OCI-LY7 (cell line): ENCODE results near the gene MPRIP. TPM values are rescaled to one million over a fixed set of nuclear protein-coding genes. Genes with fewer than 3 reads are reported as not detected.

Experiments
- BruUV-seq: library from RNA; stranded (reverse); fragments of 400-500 nt; replicated peaks from 2 replicates; lab custom pipeline; 2021; lab: Mats Ljungman, UMichigan
- CTCF ChIA-PET: fragments of 300-600 bp; sonication (Branson Sonifier 250); formaldehyde crosslinking; loops from one replicate; lab custom pipeline; 2022; ENCODE audit warnings: antibody characterized with exemption; ENCODE audit not compliant: unreplicated experiment; lab: Charles Lee
- POLR2A ChIA-PET: fragments of 300-600 bp; sonication (Branson Sonifier 250); formaldehyde crosslinking; loops from one replicate; lab custom pipeline; 2022; ENCODE audit warnings: antibody characterized with exemption; lab: Charles Lee
- DNase-seq: peaks from one replicate; pipeline ENCODE4 v3.0.0-alpha.2; 2015; ENCODE audit warnings: low spot score
- H2AFZ ChIP-seq: fragments of 200-600 bp; sonication (generic), shearing (Covaris generic); 2 replicates; pipeline ENCODE4 v1.6.1; 2014; ENCODE audit warnings: mild to moderate bottlenecking, antibody characterized with exemption, low read length, moderate library complexity
- H3K27ac ChIP-seq: fragments of 200-600 bp; sonication (generic); 2 replicates; pipeline ENCODE4 v1.5.1; 2014; ENCODE audit warnings: mixed run types, low read depth, mild to moderate bottlenecking, moderate library complexity, low read length, inconsistent platforms; ENCODE audit not compliant: poor library complexity, severe bottlenecking
- H3K36me3 ChIP-seq: fragments of 200-600 bp; sonication (generic); 2 replicates; pipeline ENCODE4 v1.6.1; 2014; ENCODE audit warnings: mild to moderate bottlenecking, antibody characterized with exemption, low read length, moderate library complexity, mixed read lengths; ENCODE audit not compliant: insufficient read depth
- H3K4me1 ChIP-seq: fragments of 200-600 bp; sonication (generic); 2 replicates; pipeline ENCODE4 v1.5.1; 2014; ENCODE audit warnings: mild to moderate bottlenecking, low read length; ENCODE audit not compliant: insufficient read depth, poor library complexity, severe bottlenecking
- H3K4me2 ChIP-seq: fragments of 200-600 bp; sonication (generic); 2 replicates; pipeline ENCODE4 v1.6.1; 2014; ENCODE audit warnings: mild to moderate bottlenecking, low read length
- H3K4me3 ChIP-seq: fragments of 200-600 bp; sonication (generic); 2 replicates; pipeline ENCODE4 v1.5.1; 2014; ENCODE audit warnings: mild to moderate bottlenecking, low read depth, low read length; ENCODE audit not compliant: poor library complexity, severe bottlenecking
- H3K79me2 ChIP-seq: fragments of 200-600 bp; sonication (generic); 2 replicates; pipeline ENCODE4 v1.6.1; 2016; ENCODE audit warnings: low read depth, mild to moderate bottlenecking, low read length, moderate library complexity, mixed read lengths; ENCODE audit not compliant: insufficient read depth
- H3K9me2 ChIP-seq: fragments of 200-600 bp; sonication (generic); 2 replicates; pipeline ENCODE4 v1.6.1; 2016; ENCODE audit warnings: mild to moderate bottlenecking, low read length, mixed read lengths; ENCODE audit not compliant: insufficient read depth
- H3K9me3 ChIP-seq: fragments of 200-600 bp; sonication (generic); 2 replicates; pipeline ENCODE4 v1.6.1; 2014; ENCODE audit warnings: mild to moderate bottlenecking, mixed run types, low read length, mixed read lengths
- H4K20me1 ChIP-seq: fragments of 200-600 bp; sonication (generic); 2 replicates; pipeline ENCODE4 v1.6.1; 2014; ENCODE audit warnings: mild to moderate bottlenecking, antibody characterized with exemption, low read length, moderate library complexity, mixed read lengths; ENCODE audit not compliant: insufficient read depth
- EZH2phosphoT487 ChIP-seq: fragments of 200-600 bp; sonication (generic); IDR thresholded peaks from 2 replicates; pipeline ENCODE4 v1.6.1; 2018; ENCODE audit warnings: low read depth, borderline replicate concordance, mild to moderate bottlenecking, mixed run types, antibody characterized with exemption, low read length, moderate library complexity, mixed read lengths
- intact Hi-C: fragments of 100-400 bp; cut with micrococcal nuclease; formaldehyde crosslinking; loops from one replicate; pipeline ENCODE4 v1.10.0; 2022; ENCODE audit not compliant: unreplicated experiment
- total RNA-seq, 2 experiments: library from RNA; depleted of rRNA in 1 of 2; stranded (reverse); fragments of >200 nt in 1 of 2; shearing (Covaris generic) in 1 of 2; gene quantifications; 2 replicates each; pipeline ENCODE4 v1.2.3, GENCODE V29; 2014 to 2022
- TF ChIP-seq, protein P1 (sequence below): fragments of 200-600 bp; sonication (generic); conservative IDR thresholded peaks from 2 replicates; pipeline ENCODE4 v1.5.1; 2014; ENCODE audit warnings: mild to moderate bottlenecking, antibody characterized with exemption, low read length, moderate library complexity, mixed read lengths

MPRIP gene
- total RNA-seq, 2 experiments from 2014 or later = 73.3 to 109 TPM

- no peak for DNase-seq
- no peaks in the 10 kb centered on the region for H3K79me2 ChIP-seq
- H2AFZ ChIP-seq = no peak overlapping the region
- no peak overlapping the region for H3K27ac ChIP-seq
- H3K36me3 ChIP-seq = peaks cover 12% of the 10 kb centered on the region; the same call in 1 of the 2 replicates
- POLR2A ChIA-PET = no interaction called here
- H3K4me1 ChIP-seq = no peaks in the 10 kb centered on the region
- CTCF ChIA-PET = no interaction called here
- no peak overlapping the region for H3K4me3 ChIP-seq
- intact Hi-C loops = no loop called here
- no TSS peak for BruUV-seq
- no peaks in the 10 kb centered on the region for H4K20me1 ChIP-seq
- no peaks in the 10 kb centered on the region for H3K9me3 ChIP-seq
- no peak overlapping the region for H3K4me2 ChIP-seq
- no peaks in the 10 kb centered on the region for H3K9me2 ChIP-seq
- TF ChIP-seq EZH2phosphoT487 = no peak
- TF ChIP-seq, protein P1, sequence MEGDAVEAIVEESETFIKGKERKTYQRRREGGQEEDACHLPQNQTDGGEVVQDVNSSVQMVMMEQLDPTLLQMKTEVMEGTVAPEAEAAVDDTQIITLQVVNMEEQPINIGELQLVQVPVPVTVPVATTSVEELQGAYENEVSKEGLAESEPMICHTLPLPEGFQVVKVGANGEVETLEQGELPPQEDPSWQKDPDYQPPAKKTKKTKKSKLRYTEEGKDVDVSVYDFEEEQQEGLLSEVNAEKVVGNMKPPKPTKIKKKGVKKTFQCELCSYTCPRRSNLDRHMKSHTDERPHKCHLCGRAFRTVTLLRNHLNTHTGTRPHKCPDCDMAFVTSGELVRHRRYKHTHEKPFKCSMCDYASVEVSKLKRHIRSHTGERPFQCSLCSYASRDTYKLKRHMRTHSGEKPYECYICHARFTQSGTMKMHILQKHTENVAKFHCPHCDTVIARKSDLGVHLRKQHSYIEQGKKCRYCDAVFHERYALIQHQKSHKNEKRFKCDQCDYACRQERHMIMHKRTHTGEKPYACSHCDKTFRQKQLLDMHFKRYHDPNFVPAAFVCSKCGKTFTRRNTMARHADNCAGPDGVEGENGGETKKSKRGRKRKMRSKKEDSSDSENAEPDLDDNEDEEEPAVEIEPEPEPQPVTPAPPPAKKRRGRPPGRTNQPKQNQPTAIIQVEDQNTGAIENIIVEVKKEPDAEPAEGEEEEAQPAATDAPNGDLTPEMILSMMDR = no peak
Measured at GRCh38 chr17:17152385-17152784, 110.1 kb downstream of the MPRIP start.

DNA sequence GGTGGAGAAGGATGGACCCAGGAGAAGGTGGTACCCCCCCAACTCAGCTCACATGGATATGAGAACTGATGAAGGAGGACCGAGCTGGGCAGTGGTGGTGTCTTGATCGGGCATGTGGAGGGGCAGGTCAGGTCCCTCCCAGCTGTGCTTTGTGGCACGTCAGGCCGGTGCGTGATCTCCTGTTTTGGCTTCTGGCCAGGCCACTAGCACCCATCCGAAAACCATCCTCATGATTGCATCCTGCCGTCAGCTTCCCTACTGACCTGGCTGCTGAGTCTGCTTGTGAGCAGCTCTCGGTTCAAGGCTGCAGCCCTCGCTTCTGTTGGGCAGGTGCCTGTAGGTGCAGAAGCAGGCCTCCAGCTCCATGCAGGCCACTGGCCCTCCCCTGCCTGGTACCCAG lies 110.8 kb downstream of the MPRIP start:
- POLR2A ChIA-PET = no interaction called here
- Histone ChIP-seq H3K4me3 (no peak overlapping the region), H4K20me1 (no peaks in the 10 kb centered on the region), H3K27ac (no peak overlapping the region), H3K36me3 (peaks cover 12% of the 10 kb centered on the region; the same call in 1 of the 2 replicates), H3K79me2 (no peaks in the 10 kb centered on the region), H3K4me1 (no peaks in the 10 kb centered on the region), H3K4me2 (no peak overlapping the region), H2AFZ (no peak overlapping the region), H3K9me3 (no peaks in the 10 kb centered on the region), H3K9me2 (no peaks in the 10 kb centered on the region)
- intact Hi-C loops = no loop called here
- TF ChIP-seq, protein P1 = no peak
- no peak for TF ChIP-seq EZH2phosphoT487
- CTCF ChIA-PET = no interaction called here
- no TSS peak for BruUV-seq
- no peak for DNase-seq

GRCh38 chr17:17153709-17154108 lies 111.5 kb downstream of the MPRIP start:
- TF ChIP-seq EZH2phosphoT487 = no peak
- TF ChIP-seq, protein P1 = no peak
- H4K20me1 ChIP-seq = no peaks in the 10 kb centered on the region
- ChIA-PET CTCF (no interaction called here), POLR2A (interaction anchor here (0.8 kb wide), 1 partner anchor 28 kb away, joined by 4 read pairs; no protein-coding TSS in a partner anchor)
- BruUV-seq = no TSS peak
- no peaks in the 10 kb centered on the region for H3K9me2 ChIP-seq
- H3K79me2 ChIP-seq = no peaks in the 10 kb centered on the region
- H3K36me3 ChIP-seq = peaks cover 12% of the 10 kb centered on the region; the same call in 1 of the 2 replicates
- H3K27ac ChIP-seq = no peak overlapping the region
- intact Hi-C loops = no loop called here
- H3K4me3 ChIP-seq = no peak overlapping the region
- no peaks in the 10 kb centered on the region for H3K9me3 ChIP-seq
- H3K4me1 ChIP-seq = no peaks in the 10 kb centered on the region
- H3K4me2 ChIP-seq = no peak overlapping the region
- no peak for DNase-seq
- no peak overlapping the region for H2AFZ ChIP-seq
